8988T (cell line): Measurements from ENCODE around the gene PABPC3.

Experiments used
- DNase-seq: peaks from one replicate; pipeline ENCODE4 v3.0.0; 2011

The PABPC3 gene

DNA sequence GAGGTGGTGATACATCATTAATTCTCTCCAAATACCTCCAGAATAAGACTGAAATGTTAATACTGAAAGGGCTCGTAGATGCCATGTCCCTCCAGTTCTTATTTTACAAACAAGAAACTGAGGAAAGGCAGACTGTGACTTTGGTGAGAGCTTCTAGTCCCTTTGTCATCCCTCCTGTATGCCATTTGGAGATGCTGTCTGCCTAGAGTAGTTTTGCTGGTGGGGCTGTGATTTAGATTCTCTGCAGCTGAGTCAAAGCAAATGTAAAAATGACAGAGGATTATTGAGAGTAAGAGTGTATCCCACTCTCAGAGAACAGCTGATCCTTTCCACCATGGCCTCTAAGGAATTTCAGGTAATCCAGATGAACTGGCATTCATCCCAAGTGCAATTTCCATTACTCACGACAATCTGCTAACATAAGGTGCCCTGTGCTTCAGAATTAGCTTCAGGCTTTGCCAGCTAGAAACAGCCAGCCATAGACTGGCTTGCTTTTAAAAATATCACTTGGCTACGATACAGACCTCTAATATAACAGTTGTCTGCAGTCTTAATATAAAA, 16.8 kb downstream of the PABPC3 start:
- no peak for DNase-seq

DNA sequence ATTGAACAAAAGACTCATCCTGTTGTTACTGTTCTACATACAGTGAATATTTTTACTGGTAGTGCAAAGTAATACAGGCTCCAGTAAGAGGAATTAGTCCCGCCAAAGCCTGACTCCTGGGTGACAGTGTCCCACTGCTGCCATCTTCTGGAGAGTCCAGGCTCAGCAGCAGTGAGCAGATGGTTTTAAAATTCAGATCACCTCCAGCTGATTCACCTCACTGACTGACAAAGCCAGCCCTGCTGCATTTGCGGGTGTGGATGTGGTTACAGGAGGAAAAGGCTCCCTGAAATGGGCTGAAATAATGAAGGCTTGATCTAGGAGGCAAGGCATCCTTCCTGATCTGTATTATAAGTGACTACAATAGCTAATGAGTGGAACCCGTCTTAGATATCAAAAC, 18.3 kb downstream of the PABPC3 start:
- DNase-seq, result peak; percentile 49

DNA sequence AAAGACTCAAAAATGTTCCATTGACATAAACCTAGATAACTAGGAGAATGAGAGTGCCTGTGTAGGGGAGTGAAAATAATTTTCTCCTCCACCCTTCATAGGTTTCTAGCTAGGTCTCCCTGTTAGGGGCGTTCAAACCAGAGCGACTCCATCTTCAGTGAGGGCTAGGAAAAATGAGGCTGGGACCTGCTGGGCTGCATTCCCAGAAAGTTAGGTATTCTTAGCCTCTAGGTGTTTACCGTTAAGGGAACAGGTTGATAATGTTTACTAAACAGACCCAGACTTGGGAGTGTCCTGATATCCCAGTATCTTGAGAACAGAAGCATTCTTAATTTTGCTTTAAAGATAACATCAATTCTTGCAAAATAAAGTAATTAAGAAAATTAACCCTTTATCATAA, 20.1 kb downstream of the PABPC3 start:
- no peak for DNase-seq

DNA sequence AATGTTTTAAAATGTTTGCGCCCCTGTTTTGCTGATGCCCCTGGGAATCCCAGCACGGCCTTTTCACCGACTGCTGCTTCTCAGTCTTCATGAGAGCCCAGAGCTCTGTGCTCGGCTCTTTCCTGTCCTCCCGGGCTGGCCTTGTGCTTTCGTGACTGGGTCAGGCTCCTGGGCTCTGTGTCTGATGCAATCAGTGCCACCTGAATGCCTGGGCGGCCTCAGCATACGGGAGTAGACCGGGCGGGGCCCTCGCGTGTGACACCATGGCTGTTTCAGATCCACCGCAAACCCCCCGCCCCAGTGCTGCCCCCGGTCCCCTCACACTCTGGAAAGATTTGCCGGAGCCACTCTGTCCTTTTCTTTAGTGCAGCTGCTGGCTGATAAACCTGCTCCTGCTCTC, 21.4 kb downstream of the PABPC3 start:
- DNase-seq, result no peak

GRCh38 chr13:25118378-25118905, 22.5 kb downstream of the PABPC3 start:
- DNase-seq, result no peak

DNA sequence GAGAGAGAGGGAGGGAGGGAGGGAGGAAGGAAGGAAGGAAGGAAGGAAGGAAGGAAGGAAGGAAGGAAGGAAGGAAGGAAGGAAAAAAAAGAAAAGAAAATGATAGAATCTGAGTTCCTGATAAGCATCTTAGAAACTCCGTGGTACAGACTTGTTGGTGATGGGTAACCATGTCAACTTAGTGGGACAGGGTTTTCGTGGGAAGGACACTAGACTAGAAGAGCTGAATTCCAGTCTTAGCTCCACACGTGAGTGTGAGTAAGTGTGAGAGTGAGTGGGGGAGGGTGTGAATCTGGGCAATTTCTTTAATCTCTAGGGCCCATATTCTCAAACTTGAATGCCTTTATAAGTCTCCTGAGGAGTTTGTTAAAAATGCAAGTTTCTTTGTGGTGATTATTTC, 35.0 kb downstream of the PABPC3 start:
- DNase-seq, result no peak

DNA sequence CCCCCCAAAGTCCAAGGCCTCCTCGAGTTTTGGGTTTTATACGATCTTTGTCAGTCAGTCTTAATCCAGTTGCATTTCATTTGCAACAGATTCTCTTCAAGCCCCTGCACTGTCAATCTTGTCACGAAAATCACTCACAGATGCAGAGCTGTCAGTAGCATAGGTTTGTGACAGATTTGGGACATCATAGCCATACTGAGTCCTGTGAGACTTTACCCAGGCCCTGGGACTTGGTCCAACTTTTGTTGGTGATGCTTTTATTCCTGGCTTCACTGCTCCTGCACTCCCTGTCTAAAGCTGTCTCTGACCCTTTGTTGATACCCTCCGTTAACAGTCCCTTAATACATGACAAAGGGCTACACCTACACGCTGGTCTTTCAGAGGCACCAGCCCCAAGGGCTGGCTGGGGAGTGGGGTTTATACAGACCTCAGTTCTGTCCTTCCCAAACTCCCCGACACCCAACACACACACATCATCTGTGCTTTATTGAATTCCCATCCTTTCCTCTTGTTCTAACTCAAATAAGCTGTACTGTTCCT, 36.0 kb downstream of the PABPC3 start:
- DNase-seq, result no peak

DNA sequence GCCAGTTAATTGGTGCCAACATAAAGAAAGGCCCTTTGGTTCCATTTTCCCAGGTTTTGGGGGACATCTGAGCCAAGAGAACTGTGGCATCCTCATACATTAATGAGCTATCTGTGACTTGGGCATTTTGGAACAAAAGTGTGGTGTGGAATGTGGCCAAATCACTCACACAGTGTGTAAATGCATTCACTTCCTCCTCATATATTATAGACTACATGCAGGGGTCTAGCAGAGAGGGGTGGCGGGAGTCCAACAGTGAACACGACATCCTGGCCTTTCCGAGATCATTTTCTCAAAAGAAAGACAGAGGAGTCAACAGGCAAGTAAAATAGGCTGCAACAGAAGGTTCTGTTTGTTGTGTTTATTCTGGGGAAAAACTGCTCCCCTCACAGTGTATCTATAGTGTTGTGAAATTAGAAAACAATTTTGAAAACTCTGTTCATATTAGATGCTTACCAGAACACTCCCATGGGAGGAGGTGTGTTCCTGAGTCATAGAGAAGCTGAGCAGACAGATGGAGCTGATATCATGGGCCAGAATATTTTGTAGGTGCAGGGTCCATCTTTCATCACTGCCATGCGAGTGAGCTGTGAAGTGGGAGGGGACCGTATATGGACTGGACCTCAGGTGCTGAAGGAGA, 36.9 kb downstream of the PABPC3 start:
- no peak for DNase-seq

GRCh38 chr13:25135896-25136295, 40.0 kb downstream of the PABPC3 start:
- DNase-seq, result no peak

- no peak for DNase-seq
Measured at GRCh38 chr13:25136880-25137787, 41.2 kb downstream of the PABPC3 start.

GRCh38 chr13:25137788-25138115, 41.8 kb downstream of the PABPC3 start:
- no peak for DNase-seq

GRCh38 chr13:25141042-25141441, 45.1 kb downstream of the PABPC3 start:
- no peak for DNase-seq

- DNase-seq, result no peak
Measured at GRCh38 chr13:25143706-25144105, 47.8 kb downstream of the PABPC3 start.

DNA sequence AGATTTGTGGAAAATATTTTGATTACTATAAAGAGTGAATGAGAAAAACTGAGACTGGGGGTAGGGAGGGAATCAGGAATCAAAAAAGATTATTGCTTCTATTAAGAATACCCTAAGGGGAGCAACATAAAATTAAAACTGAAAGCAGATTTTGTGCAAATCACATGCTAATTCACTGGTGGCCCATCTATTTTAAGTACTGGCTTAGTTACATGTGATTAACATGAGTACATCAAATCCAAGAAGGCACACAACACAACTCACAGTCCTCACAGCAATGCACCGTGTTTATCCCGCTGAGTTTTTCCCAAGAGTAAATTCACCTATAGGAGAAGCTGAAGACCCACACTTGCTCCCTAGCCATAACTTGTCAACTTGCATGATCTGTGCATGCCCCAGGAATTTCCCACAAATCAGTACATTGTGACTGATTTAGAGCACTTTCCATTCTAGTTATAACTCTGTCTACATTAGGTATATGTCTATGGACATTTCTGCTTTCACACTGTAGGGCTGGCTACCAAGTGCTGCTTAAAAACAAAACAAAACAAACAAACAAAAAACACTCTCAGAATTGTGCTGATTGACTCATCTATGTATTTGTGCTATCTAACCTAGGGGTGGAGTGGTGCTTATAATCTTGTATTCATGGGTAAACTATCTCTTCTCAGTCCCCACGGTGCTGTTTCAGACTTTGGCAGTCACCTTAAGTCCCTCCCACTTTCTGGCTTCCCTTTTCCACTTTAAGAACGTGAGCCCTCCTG, 51.9 kb downstream of the PABPC3 start:
- no peak for DNase-seq

GRCh38 chr13:25148402-25148771, 52.5 kb downstream of the PABPC3 start:
- no peak for DNase-seq
